T-helper 1 cell treated with Interleukin-12 subunit alpha and Interleukin-12 subunit beta and Interleukin-4 antibody, amounts not matched to agents 30 ng/mL and 1 ng/mL, for 36 hours (primary cell): ENCODE data around the gene GABRE. TPM values are rescaled to one million over a fixed set of nuclear protein-coding genes. Genes with fewer than 3 reads are reported as not detected.
"Not testable (repeated sequence)": the region's sequence is repeated elsewhere in the genome, so short reads cannot be mapped to it uniquely, and the experiment has no call there.

ENCODE experiments used
- intact Hi-C: fragments of 100-400 bp; cut with micrococcal nuclease; formaldehyde crosslinking; loops from one replicate; pipeline ENCODE4 v1.15.1; 2024
- total RNA-seq: library from RNA; stranded (reverse); gene quantifications from 2 replicates; pipeline ENCODE4 v1.2.3, GENCODE V29; 2022

The GABRE gene
- total RNA-seq, 1 donor from 2014 or later: not detected

DNA sequence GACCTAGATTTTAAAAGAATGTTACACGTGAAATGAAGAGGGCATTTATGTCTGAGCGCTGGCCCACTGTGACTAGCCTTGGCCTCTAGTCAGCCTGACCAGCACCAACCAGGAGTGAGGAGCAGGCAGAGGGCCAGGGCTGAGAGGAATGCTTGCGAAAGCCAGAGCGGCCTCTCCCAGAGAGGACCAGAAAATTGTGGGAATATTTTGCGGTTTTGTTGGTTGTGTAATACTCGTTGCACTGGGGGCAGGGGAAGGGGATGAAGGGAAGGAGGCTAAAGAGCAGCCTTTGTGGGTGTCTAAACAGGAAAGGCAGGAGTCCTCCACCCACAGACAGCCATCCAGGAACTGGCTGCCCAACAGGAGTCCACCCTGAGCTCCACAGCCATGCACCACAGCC is 3.8 kb downstream of the GABRE start:
- intact Hi-C loops: no loop called here

GRCh38 chrX:151970027-151970426 is 4.4 kb downstream of the GABRE start:
- intact Hi-C loops: no loop called here

GRCh38 chrX:151966236-151966635 is 8.2 kb downstream of the GABRE start:
- intact Hi-C loops: no loop called here

DNA sequence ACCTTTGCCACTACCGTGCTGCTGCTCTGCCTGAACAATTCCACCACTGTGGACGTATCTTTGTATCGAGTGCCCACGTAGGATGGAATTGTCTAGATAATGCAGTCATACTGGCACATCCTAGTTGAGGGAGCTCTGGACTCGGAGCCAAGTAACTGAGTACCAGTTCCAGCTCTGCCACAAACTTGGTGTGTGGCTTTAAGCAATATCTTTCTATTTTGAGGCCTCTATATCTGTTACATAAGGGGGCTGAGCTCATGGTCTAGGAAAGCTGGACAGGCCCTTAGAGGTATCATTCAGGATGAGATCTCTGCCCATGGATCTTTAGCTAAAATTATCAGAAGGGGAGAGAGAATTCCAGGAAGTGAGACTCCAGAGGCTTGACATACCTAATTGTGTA is 12.4 kb downstream of the GABRE start:
- intact Hi-C loops: no loop called here

GRCh38 chrX:151958101-151958500 is 16.4 kb downstream of the GABRE start:
- intact Hi-C loops: no loop called here

GRCh38 chrX:151954730-151955129 is 19.7 kb downstream of the GABRE start:
- intact Hi-C loops: no loop called here

DNA sequence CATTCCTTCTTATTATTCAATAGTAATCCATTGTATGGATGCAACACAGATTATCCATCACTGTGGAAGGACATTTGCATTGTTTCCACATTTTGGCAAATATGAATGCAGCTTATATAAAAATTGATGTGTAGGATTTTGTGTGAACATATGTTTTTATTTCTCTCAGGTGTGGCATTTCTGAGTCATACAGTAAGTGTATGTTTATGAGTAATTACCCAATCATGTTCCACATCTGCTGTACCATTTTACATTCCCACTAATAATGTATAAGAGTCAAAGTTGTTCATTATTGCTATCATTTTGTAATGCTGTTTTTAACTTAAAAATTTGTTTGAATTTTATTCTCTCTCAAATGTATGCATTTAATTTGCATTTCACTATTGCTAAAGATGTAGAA is 36.3 kb downstream of the GABRE start:
- intact Hi-C loops: no loop called here

DNA sequence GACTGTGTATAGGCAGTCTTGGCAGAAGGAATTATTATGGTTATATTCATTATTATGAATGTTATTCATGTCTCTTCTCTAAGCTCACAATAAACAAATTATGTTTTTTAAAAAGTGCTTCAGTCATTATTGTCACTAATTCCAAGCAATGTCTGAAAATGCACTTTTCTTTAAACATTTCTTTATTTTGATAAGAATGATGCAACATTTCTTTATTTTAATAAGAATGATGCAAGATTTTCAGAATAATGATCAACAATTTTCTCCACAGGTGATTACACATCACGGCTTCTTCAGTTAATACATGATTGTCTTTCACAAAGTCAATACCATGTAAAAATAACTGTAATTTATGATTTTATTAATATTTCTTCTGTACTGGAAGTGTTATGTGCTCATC is 39.1 kb downstream of the GABRE start:
- intact Hi-C loops: no loop called here

- intact Hi-C loops: no loop called here
Measured at GRCh38 chrX:151929126-151929525, 45.4 kb downstream of the GABRE start.

- intact Hi-C loops: no loop called here
Measured at GRCh38 chrX:151923648-151924047, 50.8 kb downstream of the GABRE start.

DNA sequence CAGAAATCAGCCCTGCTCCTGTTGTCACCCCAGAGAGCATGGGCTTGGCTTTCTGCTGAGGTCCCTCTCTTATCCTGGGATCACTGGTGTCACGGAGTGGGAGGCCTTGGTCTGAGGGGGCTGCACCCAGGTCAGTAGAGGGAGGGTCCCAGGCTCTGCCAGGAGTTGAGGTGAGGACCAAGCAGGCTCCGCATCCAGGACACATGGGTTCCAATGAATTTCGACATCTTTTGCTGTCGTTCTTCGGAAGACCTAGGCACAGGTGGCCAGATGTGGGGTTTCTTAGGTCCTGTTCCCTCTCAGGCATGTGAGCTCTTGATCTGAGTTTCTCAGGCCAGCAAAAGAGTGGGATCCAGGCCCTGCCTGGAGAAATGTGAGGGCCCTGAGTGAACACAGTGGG is 51.8 kb downstream of the GABRE start:
- intact Hi-C loops: no loop called here

DNA sequence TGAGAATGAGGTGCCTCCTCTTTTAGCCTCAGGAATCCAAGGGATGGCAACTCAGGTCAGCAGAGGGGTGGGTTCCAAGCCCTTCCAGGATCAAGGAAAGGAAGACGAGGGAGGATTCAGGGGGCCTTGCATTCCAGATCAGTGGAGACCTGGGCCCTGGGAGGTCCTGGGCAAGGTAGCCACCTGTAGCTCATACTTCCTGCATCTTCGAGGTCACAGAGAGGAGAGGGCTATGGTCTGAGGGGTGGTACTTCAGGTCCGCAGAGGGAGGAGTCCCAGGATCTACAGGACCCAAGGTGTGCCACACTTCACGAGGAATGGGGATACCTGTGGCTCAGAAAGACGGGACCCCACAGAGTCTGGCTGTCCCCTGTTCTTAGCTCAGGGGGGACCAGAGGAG is 52.6 kb downstream of the GABRE start:
- intact Hi-C loops: no loop called here

DNA sequence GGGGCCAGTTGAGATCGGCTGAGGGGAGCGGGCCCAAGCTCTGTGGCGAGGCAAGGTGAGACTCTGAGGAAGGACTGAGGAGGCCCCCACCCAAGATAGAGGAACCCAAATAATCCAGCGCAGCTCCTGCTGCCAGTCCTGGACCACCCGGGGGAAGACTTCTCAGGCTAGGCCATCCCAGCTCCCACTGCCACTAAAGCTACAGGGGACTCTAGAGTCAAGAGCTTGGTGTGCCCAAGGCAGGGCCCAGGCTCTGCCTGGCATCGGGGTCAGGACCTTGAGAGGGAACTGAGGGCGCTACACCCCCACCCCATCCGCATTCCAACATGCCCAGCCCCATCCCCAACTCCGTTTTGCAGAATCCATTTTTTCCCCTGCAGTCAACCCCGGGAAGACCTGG is 53.2 kb downstream of the GABRE start:
- intact Hi-C loops: no loop called here

GRCh38 chrX:151920530-151920929 is 53.9 kb downstream of the GABRE start:
- intact Hi-C loops: no loop called here

GRCh38 chrX:151920101-151920500 is 54.4 kb downstream of the GABRE start:
- intact Hi-C loops: no loop called here

- intact Hi-C loops: no loop called here
Measured at GRCh38 chrX:151919610-151920009, 54.9 kb downstream of the GABRE start.

DNA sequence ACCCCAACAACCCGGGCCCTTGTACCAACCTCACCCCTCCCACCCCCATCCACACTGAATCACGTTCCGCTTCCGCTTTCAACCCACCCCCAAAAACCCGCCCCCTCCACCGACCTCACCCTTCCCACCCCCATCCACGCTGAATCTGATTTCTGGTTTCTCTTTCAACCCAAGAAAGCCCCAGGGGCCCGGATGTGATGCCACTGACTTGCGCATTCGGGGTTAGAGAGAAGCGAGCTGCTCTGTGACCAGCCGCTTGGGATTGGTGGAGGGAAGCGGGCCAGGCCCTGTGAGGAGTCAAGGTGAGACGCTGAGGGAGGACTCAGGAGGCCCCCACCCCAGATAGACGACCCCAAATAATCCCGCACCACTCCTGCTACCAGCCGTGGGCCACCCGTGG is 55.7 kb downstream of the GABRE start:
- intact Hi-C loops: not testable (repeated sequence)

DNA sequence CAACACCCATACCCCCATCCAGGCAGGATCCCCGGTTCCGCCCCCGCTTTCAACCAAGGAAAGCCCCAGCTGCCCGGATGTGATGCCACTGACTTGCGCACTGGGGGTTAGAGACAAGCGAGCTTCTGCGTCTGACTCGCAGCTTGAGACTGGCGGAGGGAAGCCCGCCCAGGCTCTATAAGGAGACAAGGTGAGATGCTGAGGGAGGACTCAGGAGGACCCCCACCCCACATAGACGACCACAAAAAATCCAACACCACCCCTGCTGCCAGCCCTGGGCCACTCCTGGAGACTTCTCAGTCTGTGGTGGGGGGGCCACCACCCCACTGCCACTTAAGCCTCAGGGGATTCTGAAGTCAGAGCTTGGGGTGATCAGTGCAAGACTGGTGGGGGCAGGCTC is 61.7 kb downstream of the GABRE start, which contains the start of gene MAGEA4:
Gene MAGEA4, plus strand, starts transcription at position 110 of the 400 bp plus-strand sequence. CDS start 10,776 bp downstream, outside the sequence.
- intact Hi-C loops: no loop called here

DNA sequence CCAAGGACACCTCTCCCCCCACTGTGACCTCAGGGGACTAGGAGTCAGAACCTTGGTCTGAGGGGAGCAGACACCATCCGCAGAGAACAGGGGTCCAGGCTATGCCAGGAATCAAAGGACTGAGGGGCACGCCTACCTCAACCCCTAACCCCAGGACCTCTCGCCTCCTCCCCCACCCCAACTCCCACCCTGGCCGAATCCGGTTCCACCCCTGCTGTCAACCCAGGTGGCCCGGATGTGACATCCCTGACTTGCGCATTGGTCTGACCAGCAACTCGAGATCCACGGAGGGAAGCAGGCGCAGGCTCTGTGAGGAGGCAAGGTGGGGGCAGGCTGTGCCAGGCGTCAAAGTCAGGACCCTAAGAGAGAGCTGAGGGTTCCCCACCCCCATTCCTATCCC is 62.3 kb downstream of the GABRE start:
- intact Hi-C loops: no loop called here

GRCh38 chrX:151904989-151905388 is 69.5 kb downstream of the GABRE start:
- intact Hi-C loops: no loop called here
